SU-DHL-6 (cell line): ENCODE results near the gene INA.

Experiments used
- H2AFZ ChIP-seq: fragments of 200-600 bp; sonication (generic); 2 replicates; pipeline ENCODE4 v1.6.1; 2014; ENCODE audit warnings: low read depth, mild to moderate bottlenecking, moderate library complexity, mixed read lengths, antibody characterized with exemption, low read length; ENCODE audit not compliant: severe bottlenecking
- H3F3A ChIP-seq: fragments of 200-600 bp; shearing (Covaris generic); 2 replicates; pipeline ENCODE4 v1.6.0; 2016; ENCODE audit warnings: antibody characterized with exemption, mild to moderate bottlenecking; ENCODE audit not compliant: insufficient read depth
- H3K27ac ChIP-seq: fragments of 200-600 bp; sonication (generic); 2 replicates; pipeline ENCODE4 v1.5.1; 2016; ENCODE audit warnings: low read depth, mild to moderate bottlenecking, low read length, moderate library complexity, mixed read lengths
- H3K27me3 ChIP-seq: fragments of 200-600 bp; sonication (generic), shearing (Covaris generic); 2 replicates; pipeline ENCODE4 v1.6.0; 2014; ENCODE audit warnings: mild to moderate bottlenecking, low read length
- H3K36me3 ChIP-seq: fragments of 200-600 bp; sonication (generic); 2 replicates; pipeline ENCODE4 v1.6.1; 2014; ENCODE audit warnings: mild to moderate bottlenecking, low read length, mixed read lengths
- H3K4me2 ChIP-seq: fragments of 300-600, 200-600 bp; shearing (Covaris generic), sonication (generic); 2 replicates; pipeline ENCODE4 v1.6.0; 2014; ENCODE audit warnings: low read length, low read depth, mild to moderate bottlenecking; ENCODE audit not compliant: poor library complexity, severe bottlenecking
- H3K4me3 ChIP-seq: fragments of 200-600 bp; sonication (generic); 2 replicates; pipeline ENCODE4 v1.5.1; 2014; ENCODE audit warnings: antibody characterized with exemption, low read length, mild to moderate bottlenecking, mixed read lengths; ENCODE audit not compliant: insufficient read depth, poor library complexity, severe bottlenecking
- H3K79me2 ChIP-seq: fragments of 200-600 bp; sonication (generic); 2 replicates; pipeline ENCODE4 v1.6.1; 2014; ENCODE audit warnings: mild to moderate bottlenecking, low read length, moderate library complexity; ENCODE audit not compliant: insufficient read depth
- H3K9ac ChIP-seq: fragments of 200-600 bp; sonication (generic); 2 replicates; pipeline ENCODE4 v1.7.0; 2014; ENCODE audit warnings: mild to moderate bottlenecking, low read length
- H3K9me2 ChIP-seq: fragments of 200-600 bp; sonication (generic); replicated peaks from 2 replicates; pipeline ENCODE4 v1.6.1; 2014; ENCODE audit warnings: low read length; ENCODE audit not compliant: insufficient read depth
- H3K9me3 ChIP-seq: fragments of 200-600 bp; sonication (generic); 2 replicates; pipeline ENCODE4 v1.6.1; 2014; ENCODE audit warnings: low read length, mixed read lengths; ENCODE audit not compliant: insufficient read depth
- H4K20me1 ChIP-seq: fragments of 200-600 bp; sonication (generic); 2 replicates; pipeline ENCODE4 v1.6.1; 2014; ENCODE audit warnings: low read depth, mild to moderate bottlenecking, antibody characterized with exemption, low read length, moderate library complexity, mixed read lengths
- EZH2phosphoT487 ChIP-seq: fragments of 200-600 bp; sonication (generic), shearing (Covaris generic); conservative IDR thresholded peaks from 2 replicates; pipeline ENCODE4 v1.6.1; 2018; ENCODE audit warnings: mild to moderate bottlenecking, antibody characterized with exemption, low read length, moderate library complexity, mixed read lengths
- TF ChIP-seq, protein P1 (sequence below): fragments of 200-600 bp; sonication (generic); IDR thresholded peaks from one replicate; pipeline ENCODE4 v1.5.1; 2017; ENCODE audit warnings: antibody characterized with exemption, mild to moderate bottlenecking, low read length, moderate library complexity; ENCODE audit not compliant: insufficient read depth, poor library complexity, severe bottlenecking

INA gene

DNA sequence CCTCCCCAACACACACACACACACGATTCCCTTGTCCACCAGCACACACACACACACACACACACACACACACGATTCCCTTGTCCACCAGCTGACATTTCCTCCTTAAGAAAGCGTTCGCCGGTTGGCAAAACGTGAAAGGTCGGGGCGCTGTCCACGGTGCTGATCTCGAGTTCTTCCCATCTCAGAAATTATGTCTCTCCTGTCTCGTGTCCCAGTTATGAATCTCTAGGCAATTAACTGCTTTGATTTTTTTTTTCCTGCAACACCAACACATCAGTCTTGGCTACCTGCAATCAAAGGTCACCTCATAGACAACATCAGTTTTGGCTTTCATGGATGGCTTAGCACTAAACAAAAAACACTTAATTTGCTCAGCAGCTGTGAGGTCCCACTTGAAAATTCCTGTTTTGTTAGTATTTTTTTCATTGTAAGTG, 1.9 kb downstream of the INA start:
- H3K4me2 ChIP-seq: no peak overlapping the region
- H3K79me2 ChIP-seq: no peaks in the 10 kb centered on the region
- no peaks in the 10 kb centered on the region for H4K20me1 ChIP-seq
- no peak overlapping the region for H3K9ac ChIP-seq
- no peak overlapping the region for H3K27ac ChIP-seq
- H3K9me3 ChIP-seq: no peaks in the 10 kb centered on the region
- TF ChIP-seq EZH2phosphoT487: no peak
- TF ChIP-seq, protein P1, sequence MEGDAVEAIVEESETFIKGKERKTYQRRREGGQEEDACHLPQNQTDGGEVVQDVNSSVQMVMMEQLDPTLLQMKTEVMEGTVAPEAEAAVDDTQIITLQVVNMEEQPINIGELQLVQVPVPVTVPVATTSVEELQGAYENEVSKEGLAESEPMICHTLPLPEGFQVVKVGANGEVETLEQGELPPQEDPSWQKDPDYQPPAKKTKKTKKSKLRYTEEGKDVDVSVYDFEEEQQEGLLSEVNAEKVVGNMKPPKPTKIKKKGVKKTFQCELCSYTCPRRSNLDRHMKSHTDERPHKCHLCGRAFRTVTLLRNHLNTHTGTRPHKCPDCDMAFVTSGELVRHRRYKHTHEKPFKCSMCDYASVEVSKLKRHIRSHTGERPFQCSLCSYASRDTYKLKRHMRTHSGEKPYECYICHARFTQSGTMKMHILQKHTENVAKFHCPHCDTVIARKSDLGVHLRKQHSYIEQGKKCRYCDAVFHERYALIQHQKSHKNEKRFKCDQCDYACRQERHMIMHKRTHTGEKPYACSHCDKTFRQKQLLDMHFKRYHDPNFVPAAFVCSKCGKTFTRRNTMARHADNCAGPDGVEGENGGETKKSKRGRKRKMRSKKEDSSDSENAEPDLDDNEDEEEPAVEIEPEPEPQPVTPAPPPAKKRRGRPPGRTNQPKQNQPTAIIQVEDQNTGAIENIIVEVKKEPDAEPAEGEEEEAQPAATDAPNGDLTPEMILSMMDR: no peak
- H3K27me3 ChIP-seq: no peaks in the 10 kb centered on the region
- no peak overlapping the region for H2AFZ ChIP-seq
- H3K9me2 ChIP-seq: no peaks in the 10 kb centered on the region
- H3F3A ChIP-seq: no peaks in the 10 kb centered on the region
- no peaks in the 10 kb centered on the region for H3K36me3 ChIP-seq
- H3K4me3 ChIP-seq: no peak overlapping the region

DNA sequence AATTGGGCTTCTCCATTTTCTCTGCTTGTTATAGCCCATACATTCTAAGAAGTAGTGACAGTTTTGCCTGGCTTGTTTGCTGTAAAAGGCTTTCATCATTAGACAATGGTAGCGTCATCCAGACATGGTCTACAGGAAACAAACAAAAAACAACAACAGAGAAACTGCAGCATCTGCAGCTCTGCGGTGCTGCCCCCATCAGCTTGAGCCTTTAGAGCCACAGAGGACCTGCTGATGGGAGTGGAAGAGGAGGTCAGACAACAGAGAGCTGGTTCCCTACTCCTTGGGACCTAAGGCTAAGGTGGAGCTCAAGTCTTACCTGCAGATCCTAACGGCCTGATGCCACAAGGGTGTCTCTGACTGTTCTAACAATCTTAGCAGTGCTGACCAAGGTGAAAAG, 3.1 kb downstream of the INA start:
- no peak for TF ChIP-seq EZH2phosphoT487
- TF ChIP-seq, protein P1: no peak
- Histone ChIP-seq H3K9ac (no peak overlapping the region), H3K4me3 (no peak overlapping the region), H2AFZ (no peak overlapping the region), H3K9me2 (no peaks in the 10 kb centered on the region), H3K27me3 (no peaks in the 10 kb centered on the region), H3K36me3 (no peaks in the 10 kb centered on the region), H3K27ac (no peak overlapping the region), H3K79me2 (no peaks in the 10 kb centered on the region), H3K4me2 (no peak overlapping the region), H4K20me1 (no peaks in the 10 kb centered on the region), H3K9me3 (no peaks in the 10 kb centered on the region), H3F3A (no peaks in the 10 kb centered on the region)

DNA sequence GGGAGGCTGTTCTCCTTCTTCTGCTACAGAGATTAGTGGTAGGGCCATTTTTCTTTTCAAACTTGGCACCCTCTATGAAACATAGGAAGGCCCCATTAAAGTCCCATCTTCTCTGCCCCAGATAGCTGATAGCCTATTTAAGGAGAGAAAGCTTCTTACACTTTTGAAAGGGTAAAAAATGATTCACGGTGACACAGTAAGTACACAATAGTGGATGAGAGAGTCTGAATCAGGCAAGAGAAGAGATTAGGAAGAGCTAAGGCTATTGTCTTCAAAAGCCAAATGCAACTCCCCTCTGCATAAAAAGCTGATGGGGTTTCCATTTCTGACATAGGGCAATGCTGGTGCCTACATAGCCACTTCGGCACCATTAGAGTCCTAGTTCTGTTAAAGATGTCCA, 3.6 kb downstream of the INA start:
- TF ChIP-seq EZH2phosphoT487: no peak
- TF ChIP-seq, protein P1: no peak
- H2AFZ ChIP-seq: no peak overlapping the region
- H3K27me3 ChIP-seq: no peaks in the 10 kb centered on the region

DNA sequence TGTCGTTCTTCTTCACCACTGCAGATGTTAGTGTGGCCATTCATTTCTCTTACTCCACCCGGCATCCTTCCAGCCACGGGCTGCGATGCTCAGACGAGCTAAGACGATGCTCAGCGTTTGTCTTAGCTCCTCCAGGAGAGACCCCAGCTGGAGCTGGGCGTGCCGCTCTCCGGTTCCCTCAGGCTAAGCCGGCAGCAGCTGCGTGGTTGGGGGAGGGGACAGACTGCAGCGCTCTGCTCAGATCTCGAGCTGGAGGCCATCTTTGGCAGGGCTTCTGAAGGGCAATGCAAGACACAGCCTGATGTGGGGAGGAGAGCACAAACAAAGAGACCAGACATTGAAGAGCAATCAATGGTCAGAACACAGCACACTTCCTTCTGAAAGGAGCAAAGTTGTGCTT, 4.8 kb downstream of the INA start:
- no peaks in the 10 kb centered on the region for H3K9me2 ChIP-seq
- no peaks in the 10 kb centered on the region for H3K79me2 ChIP-seq
- H3K9ac ChIP-seq: no peak overlapping the region
- H3K27ac ChIP-seq: no peak overlapping the region
- H3K4me2 ChIP-seq: no peak overlapping the region
- no peaks in the 10 kb centered on the region for H3K9me3 ChIP-seq
- TF ChIP-seq EZH2phosphoT487: no peak
- no peak overlapping the region for H3K4me3 ChIP-seq
- no peak overlapping the region for H2AFZ ChIP-seq
- H4K20me1 ChIP-seq: no peaks in the 10 kb centered on the region
- no peaks in the 10 kb centered on the region for H3F3A ChIP-seq
- no peaks in the 10 kb centered on the region for H3K27me3 ChIP-seq
- H3K36me3 ChIP-seq: no peaks in the 10 kb centered on the region

More for the DNA sequence above, 3.6 kb downstream of the INA start:
- H3K4me2 ChIP-seq: no peak overlapping the region
- no peaks in the 10 kb centered on the region for H3K79me2 ChIP-seq
- H4K20me1 ChIP-seq: no peaks in the 10 kb centered on the region
- H3K9me2 ChIP-seq: no peaks in the 10 kb centered on the region
- no peak overlapping the region for H3K9ac ChIP-seq
- H3K4me3 ChIP-seq: no peak overlapping the region
- no peak overlapping the region for H3K27ac ChIP-seq
- H3K9me3 ChIP-seq: no peaks in the 10 kb centered on the region
- no peaks in the 10 kb centered on the region for H3F3A ChIP-seq
- no peaks in the 10 kb centered on the region for H3K36me3 ChIP-seq
